ENCODE measurements around the gene DYNC2I2. TPM values are rescaled to one million over a fixed set of nuclear protein-coding genes. Genes with fewer than 3 reads are reported as not detected.

DYNC2I2 gene
- 10 to 100 TPM in 2 of 5 donors, 1 to 10 TPM in 3; 4.1 to 10.5 (median 8.0) TPM for total RNA-seq
- total RNA-seq (2013), result 3.5 TPM
- total RNA-seq, result 2.0 to 33.0 (median 5.9) reads per million in 29 experiments

DNA sequence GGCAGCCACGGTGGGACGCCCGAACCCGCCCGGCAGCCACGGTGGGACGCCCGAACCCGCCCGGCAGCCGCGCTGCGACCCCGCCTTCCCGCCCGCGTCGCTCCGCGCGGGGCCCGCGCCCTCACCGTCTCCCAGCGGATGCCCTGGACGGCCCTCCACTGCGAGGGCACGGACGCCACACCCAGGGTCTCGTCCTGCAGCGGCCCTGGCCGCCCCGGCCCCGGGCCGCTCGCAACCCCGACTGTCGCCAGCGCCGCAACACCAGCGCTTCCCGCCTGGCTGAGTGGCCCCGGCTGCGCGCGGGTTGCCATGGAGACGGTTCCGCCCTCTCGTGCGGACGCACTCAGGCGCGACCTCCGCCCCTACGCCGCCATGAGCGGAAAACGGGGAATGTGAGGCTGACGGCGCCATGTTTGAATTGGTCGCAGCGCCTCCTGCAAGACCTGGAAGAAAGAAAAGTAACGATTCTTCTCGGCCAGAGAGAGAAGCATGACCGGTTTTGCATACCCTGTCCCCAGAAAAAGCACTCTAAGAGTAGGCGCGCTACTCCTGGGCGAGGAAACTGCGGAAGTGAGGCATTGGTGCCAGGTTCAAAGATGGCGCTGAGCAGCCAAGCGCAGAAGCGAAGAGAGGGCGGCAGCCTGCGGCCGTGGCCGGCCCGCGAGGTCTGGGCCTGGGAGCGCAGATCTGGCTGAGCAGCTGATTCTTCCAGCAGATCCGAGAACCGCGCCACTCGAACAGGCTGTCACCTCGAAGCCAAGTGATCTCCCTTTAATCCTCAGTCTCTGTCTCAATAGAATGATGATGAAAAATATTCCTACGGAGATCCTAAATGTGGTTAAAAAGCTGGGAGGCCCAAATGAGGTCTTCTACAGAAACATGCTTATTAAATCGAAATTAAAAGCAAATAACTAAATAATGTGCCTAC, at the start of gene DYNC2I2:
Gene DYNC2I2, minus strand, starts transcription at position 432 of the 928 bp plus-strand sequence. Its CDS starts 121 bp downstream, at position 311.
- H3K27me3 ChIP-seq (replicated peaks in 1 of 2; ENCODE audit: control insufficient read depth in 2 of 2, extremely low read depth in 1 of 2, insufficient read depth in 2 of 2, low read length in 1 of 2), result peaks cover 0 to 3% of the 10 kb centered on the region in 2 experiments
- Mint-ChIP-seq H3K9me3 (no peaks in the 10 kb centered on the region), H3K36me3 (no peaks in the 10 kb centered on the region), H3K27ac (peak within 1 kb of the TSS; percentile 100), H3K4me3 (peak within 1 kb of the TSS; percentile 88 to 93 (median 88)), H3K27me3 (no peaks in the 10 kb centered on the region), H3K4me1 (peaks cover 0 to 7% (median 6%) of the 10 kb centered on the region in 3 donors)
- ATAC-seq (replicated peaks in 1 of 4) (peak; percentile 98), DNase-seq (peak; percentile 89 to 99 (median 95))
- H3K36me3 ChIP-seq (ENCODE audit: control insufficient read depth in 2 of 2, extremely low read depth in 1 of 2, insufficient read depth in 1 of 2, low read length in 1 of 2), result no peaks in the 10 kb centered on the region
- H3K9me3 ChIP-seq, result no peaks in the 10 kb centered on the region
- ChIA-PET CTCF (interaction anchor here in 1 of 2 donors (0.6 kb wide), 1 partner anchor 361 kb away, joined by 3 read pairs; no protein-coding TSS in a partner anchor), POLR2A (no interaction called here)
- peak within 1 kb of the TSS; percentile 83 to 95 for H3K4me3 ChIP-seq (ENCODE audit: control insufficient read depth in 1 of 2, extremely low read depth in 1 of 2, low read length in 1 of 2)
- WGBS (ENCODE audit: insufficient coverage), result under 1% methylated on average over 77 of the region's 86 CpGs
- peaks cover 0 to 18% of the 10 kb centered on the region in 2 experiments for H3K4me1 ChIP-seq (ENCODE audit: control insufficient read depth in 1 of 2, extremely low read depth in 1 of 2, insufficient read depth in 2 of 2, low read length in 2 of 2)
- peak within 1 kb of the TSS; percentile 98 for H3K27ac ChIP-seq (ENCODE audit: low read length)

DNA sequence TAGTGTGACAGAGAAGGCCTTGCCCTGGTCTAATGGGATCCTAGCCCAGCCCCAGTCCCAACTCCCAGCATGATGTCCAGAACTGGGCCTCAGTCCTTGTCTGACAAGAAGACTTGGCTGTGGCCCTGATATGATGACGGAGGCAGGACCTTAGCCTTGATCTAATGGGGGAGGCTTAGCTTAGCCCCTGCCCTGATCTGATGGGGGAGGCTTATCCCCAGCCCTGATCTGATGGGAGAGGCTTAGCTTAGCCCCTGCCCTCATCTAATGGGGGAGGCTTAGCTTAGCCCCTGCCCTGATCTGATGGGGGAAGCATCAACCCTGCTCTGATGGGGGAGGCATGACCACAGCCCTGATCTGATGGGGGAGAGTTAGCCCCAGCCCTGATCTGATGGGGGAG, 49.4 kb upstream of the DYNC2I2 start:
- POLR2A ChIA-PET, result interaction anchor here in 1 of 2 donors (0.6 kb wide), 1 partner anchor 59 kb away, joined by 3 read pairs; no protein-coding TSS in a partner anchor
- H3K27ac Mint-ChIP-seq, result no peak overlapping the region
- no peaks in the 10 kb centered on the region for H3K27me3 Mint-ChIP-seq

DNA sequence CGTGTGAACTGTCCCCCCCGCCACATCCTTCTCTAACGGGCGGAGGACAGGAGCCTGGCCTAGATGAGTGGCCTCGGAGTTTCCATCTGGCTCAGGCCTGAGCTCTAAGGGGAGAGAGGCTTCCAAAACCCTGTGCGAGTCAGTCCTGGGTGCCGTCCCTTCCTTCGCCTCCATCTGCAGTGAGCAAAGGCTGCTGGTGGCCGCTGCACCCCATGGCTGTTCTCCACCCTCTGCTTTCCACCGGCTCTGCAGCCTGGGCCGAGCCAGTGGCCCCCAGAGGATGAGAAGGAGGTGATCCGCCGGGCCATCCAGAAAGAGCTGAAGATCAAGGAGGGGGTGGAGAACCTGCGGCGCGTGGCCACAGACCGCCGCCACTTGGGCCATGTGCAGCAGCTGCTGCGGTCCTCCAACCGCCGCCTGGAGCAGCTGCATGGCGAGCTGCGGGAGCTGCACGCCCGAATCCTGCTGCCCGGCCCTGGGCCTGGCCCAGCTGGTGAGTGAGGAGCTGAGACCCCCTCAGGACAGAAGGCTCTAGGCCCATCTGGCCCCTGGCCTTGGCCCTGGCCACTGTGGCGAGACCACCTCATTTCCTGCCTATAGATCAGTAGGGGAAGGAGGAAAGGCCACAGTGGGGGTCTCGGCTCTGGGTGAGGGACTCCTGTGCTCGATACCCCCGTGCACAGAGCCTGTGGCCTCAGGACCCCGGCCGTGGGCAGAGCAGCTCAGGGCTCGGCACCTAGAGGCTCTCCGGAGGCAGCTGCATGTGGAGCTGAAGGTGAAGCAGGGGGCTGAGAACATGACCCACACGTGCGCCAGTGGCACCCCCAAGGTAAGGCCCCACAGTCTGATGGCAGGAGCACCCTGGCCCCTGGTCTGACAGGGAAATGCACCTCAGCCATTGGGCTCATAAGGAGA, 48.7 kb upstream of the DYNC2I2 start:
- ATAC-seq (replicated peaks in 1 of 4), result no peak
- WGBS (ENCODE audit: insufficient coverage), result 92% methylated on average over 30 of the region's 36 CpGs

More for the DNA sequence above, 49.4 kb upstream of the DYNC2I2 start:
- H3K4me3 Mint-ChIP-seq, result no peak overlapping the region
- ATAC-seq (replicated peaks in 1 of 4), result no peak
- no peak for DNase-seq
- H3K27me3 ChIP-seq (replicated peaks in 1 of 2; ENCODE audit: control insufficient read depth in 2 of 2, extremely low read depth in 1 of 2, insufficient read depth in 2 of 2, low read length in 1 of 2), result no peaks in the 10 kb centered on the region
- H3K4me3 ChIP-seq (ENCODE audit: control insufficient read depth in 1 of 2, extremely low read depth in 1 of 2, low read length in 1 of 2), result no peak overlapping the region
- no peaks in the 10 kb centered on the region for H3K36me3 ChIP-seq (ENCODE audit: control insufficient read depth in 2 of 2, extremely low read depth in 1 of 2, insufficient read depth in 1 of 2, low read length in 1 of 2)
- no peaks in the 10 kb centered on the region for H3K9me3 Mint-ChIP-seq
- no peaks in the 10 kb centered on the region for H3K36me3 Mint-ChIP-seq
- CTCF ChIA-PET, result interaction anchor here (0.6 to 0.9 kb wide), 2 partner anchors 42 to 215 kb away, joined by 3 to 5 read pairs; no protein-coding TSS in a partner anchor
- H3K4me1 Mint-ChIP-seq, result peaks cover 11 to 15% (median 13%) of the 10 kb centered on the region in 3 donors
- H3K27ac ChIP-seq (ENCODE audit: low read length), result no peak overlapping the region
- peaks cover 0 to 21% of the 10 kb centered on the region in 2 experiments for H3K4me1 ChIP-seq (ENCODE audit: control insufficient read depth in 1 of 2, extremely low read depth in 1 of 2, insufficient read depth in 2 of 2, low read length in 2 of 2)
- H3K9me3 ChIP-seq, result no peaks in the 10 kb centered on the region
- 100% methylated on average over 1 of the region's 1 CpG for WGBS (ENCODE audit: insufficient coverage)

DNA sequence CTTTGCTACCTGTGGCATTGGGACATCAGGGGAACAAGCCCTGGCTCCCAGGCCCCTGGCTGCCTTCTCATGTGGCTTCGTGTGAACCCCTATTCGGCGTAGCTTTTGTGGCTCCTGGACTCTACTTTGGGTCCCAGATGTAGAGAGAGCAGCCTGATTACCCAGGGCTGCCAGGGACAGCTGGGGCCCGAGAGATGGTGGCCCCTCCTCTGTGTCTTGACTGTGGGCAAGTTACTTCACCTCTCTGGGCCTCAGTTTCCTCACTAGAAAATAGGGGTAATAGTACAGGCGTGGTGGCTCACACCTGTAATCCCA, 47.7 kb upstream of the DYNC2I2 start:
- Mint-ChIP-seq H3K36me3 (no peaks in the 10 kb centered on the region), H3K9me3 (no peaks in the 10 kb centered on the region), H3K27me3 (no peaks in the 10 kb centered on the region), H3K27ac (no peak overlapping the region), H3K4me3 (peak overlapping the region; percentile 21 to 85 (median 28)), H3K4me1 (peaks cover 11 to 15% (median 13%) of the 10 kb centered on the region in 3 donors)
- POLR2A ChIA-PET, result no interaction called here
- no peak for ATAC-seq (replicated peaks in 1 of 4)
- Histone ChIP-seq H3K27me3 (replicated peaks in 1 of 2; ENCODE audit: control insufficient read depth in 2 of 2, extremely low read depth in 1 of 2, insufficient read depth in 2 of 2, low read length in 1 of 2) (no peaks in the 10 kb centered on the region), H3K4me1 (ENCODE audit: control insufficient read depth in 1 of 2, extremely low read depth in 1 of 2, insufficient read depth in 2 of 2, low read length in 2 of 2) (peaks cover 0 to 21% of the 10 kb centered on the region in 2 experiments), H3K36me3 (ENCODE audit: control insufficient read depth in 2 of 2, extremely low read depth in 1 of 2, insufficient read depth in 1 of 2, low read length in 1 of 2) (no peaks in the 10 kb centered on the region), H3K4me3 (ENCODE audit: control insufficient read depth in 1 of 2, extremely low read depth in 1 of 2, low read length in 1 of 2) (no peak overlapping the region), H3K27ac (ENCODE audit: low read length) (no peak overlapping the region), H3K9me3 (no peaks in the 10 kb centered on the region)
- WGBS (ENCODE audit: insufficient coverage), result 98% methylated on average over 4 of the region's 5 CpGs
- CTCF ChIA-PET, result interaction anchor here in 1 of 2 donors (0.7 kb wide), 1 partner anchor 8 kb away, joined by 3 read pairs; no protein-coding TSS in a partner anchor
- DNase-seq, result no peak

More for the DNA sequence above, 48.7 kb upstream of the DYNC2I2 start:
- H3K27me3 ChIP-seq (replicated peaks in 1 of 2; ENCODE audit: control insufficient read depth in 2 of 2, extremely low read depth in 1 of 2, insufficient read depth in 2 of 2, low read length in 1 of 2), result no peaks in the 10 kb centered on the region
- H3K4me3 ChIP-seq (ENCODE audit: control insufficient read depth in 1 of 2, extremely low read depth in 1 of 2, low read length in 1 of 2), result no peak overlapping the region
- H3K4me1 ChIP-seq (ENCODE audit: control insufficient read depth in 1 of 2, extremely low read depth in 1 of 2, insufficient read depth in 2 of 2, low read length in 2 of 2), result peaks cover 0 to 21% of the 10 kb centered on the region in 2 experiments
- Mint-ChIP-seq H3K4me3 (no peak overlapping the region), H3K27me3 (no peaks in the 10 kb centered on the region), H3K27ac (no peak overlapping the region), H3K9me3 (no peaks in the 10 kb centered on the region), H3K4me1 (peaks cover 11 to 15% (median 13%) of the 10 kb centered on the region in 3 donors), H3K36me3 (no peaks in the 10 kb centered on the region)
- CTCF ChIA-PET, result interaction anchor here (0.6 to 0.9 kb wide), 2 partner anchors 43 to 216 kb away, joined by 3 to 5 read pairs; no protein-coding TSS in a partner anchor
- no peaks in the 10 kb centered on the region for H3K9me3 ChIP-seq
- H3K36me3 ChIP-seq (ENCODE audit: control insufficient read depth in 2 of 2, extremely low read depth in 1 of 2, insufficient read depth in 1 of 2, low read length in 1 of 2), result no peaks in the 10 kb centered on the region
- H3K27ac ChIP-seq (ENCODE audit: low read length), result no peak overlapping the region
- no peak for DNase-seq
- POLR2A ChIA-PET, result no interaction called here

DNA sequence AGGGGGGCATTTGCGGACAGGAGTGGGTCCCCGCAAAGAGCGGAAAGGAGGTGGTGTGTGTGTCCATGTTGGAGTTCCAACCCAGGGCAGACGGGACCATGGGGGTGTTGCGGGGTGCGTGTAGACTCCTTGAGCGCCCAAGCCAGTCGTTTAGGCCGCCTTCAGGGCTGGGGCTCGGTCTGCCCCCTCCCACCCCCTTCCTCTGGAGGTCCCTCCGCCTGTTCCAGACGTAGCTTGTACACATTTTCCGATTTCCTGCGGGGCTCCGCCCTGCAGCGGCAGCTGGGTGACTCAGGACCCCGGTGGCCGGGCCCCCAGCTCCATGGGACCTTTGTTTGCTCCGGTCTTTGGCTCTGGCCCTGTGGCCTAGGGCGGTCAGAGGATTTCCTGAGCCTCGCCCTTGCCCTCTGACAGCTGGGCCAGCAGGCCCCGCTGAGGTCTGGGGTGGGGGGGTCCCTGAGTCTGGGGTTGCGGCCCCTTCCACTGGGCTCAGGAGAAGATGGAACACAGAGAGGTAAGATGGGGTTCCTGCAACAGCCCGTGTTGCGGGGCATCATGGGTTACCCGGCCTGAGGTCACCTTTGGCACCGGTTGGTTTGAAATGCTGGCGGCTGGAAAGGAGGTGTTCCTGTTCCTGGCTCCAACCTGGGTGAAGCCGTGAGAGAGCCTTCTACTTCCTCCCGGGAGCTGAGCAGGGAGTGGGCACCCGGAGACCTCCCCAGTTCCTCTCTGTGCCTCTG, 47.1 kb upstream of the DYNC2I2 start:
- ATAC-seq (replicated peaks in 1 of 4) (no peak), DNase-seq (no peak)
- Histone ChIP-seq H3K36me3 (ENCODE audit: control insufficient read depth in 2 of 2, extremely low read depth in 1 of 2, insufficient read depth in 1 of 2, low read length in 1 of 2) (no peaks in the 10 kb centered on the region), H3K4me3 (ENCODE audit: control insufficient read depth in 1 of 2, extremely low read depth in 1 of 2, low read length in 1 of 2) (peak overlapping the region in 1 of 2 donors; percentile 75), H3K4me1 (ENCODE audit: control insufficient read depth in 1 of 2, extremely low read depth in 1 of 2, insufficient read depth in 2 of 2, low read length in 2 of 2) (peaks cover 0 to 21% of the 10 kb centered on the region in 2 experiments), H3K27ac (ENCODE audit: low read length) (no peak overlapping the region), H3K27me3 (replicated peaks in 1 of 2; ENCODE audit: control insufficient read depth in 2 of 2, extremely low read depth in 1 of 2, insufficient read depth in 2 of 2, low read length in 1 of 2) (no peaks in the 10 kb centered on the region), H3K9me3 (no peaks in the 10 kb centered on the region)
- CTCF ChIA-PET, result interaction anchor here (0.6 to 0.7 kb wide), 5 partner anchors 65 to 498 kb away, joined by 3 to 10 read pairs (median 6); no protein-coding TSS in a partner anchor
- Mint-ChIP-seq H3K27ac (peak overlapping the region; percentile 55), H3K4me3 (peak overlapping the region; percentile 73 to 85 (median 77)), H3K36me3 (no peaks in the 10 kb centered on the region), H3K4me1 (peaks cover 11 to 15% (median 13%) of the 10 kb centered on the region in 3 donors), H3K9me3 (no peaks in the 10 kb centered on the region), H3K27me3 (no peaks in the 10 kb centered on the region)
- 89% methylated on average over 20 of the region's 31 CpGs for WGBS (ENCODE audit: insufficient coverage)
- POLR2A ChIA-PET, result no interaction called here
